Heart left ventricle (tissue), 13 donors: ENCODE results near the gene SPATA33.

Source experiments
- POLR2A ChIP-seq, 2 donors: fragments of 450-650 bp; IDR thresholded peaks; one replicate each; pipeline ENCODE4 v1.6.1; 2017; ENCODE audit warnings: antibody characterized with exemption in 2 of 2, mild to moderate bottlenecking in 2 of 2, moderate library complexity in 2 of 2
- TF ChIP-seq, protein P1 (sequence below), 12 donors: fragments of 200-600 bp; sonication (generic) in 4 of 12; IDR thresholded peaks; one replicate each; pipeline versions ENCODE4 v1.5.0 to v1.8.0; 2018 to 2022; ENCODE audit warnings: antibody characterized with exemption in 12 of 12, mild to moderate bottlenecking in 5 of 12
- donor health status: ischemic (EF 13 %, LVEDD 7.1; RV severe dilation, severe dysfunction).
- donor health status: DM: no; HTN: yes; CAD: no.
- donor health status: DM: no; HTN: no; CAD: no.
- donor health status: ischemic (EF 25% LVEDD 6.9; RV normal size, moderate dysfunction).
- donor health status: ischemic (EF 25% LVEDD 5.7; RV mildly dilated, moderate dysfunction).
- donor health status: ischemic (EF 35%, LVEDD 5.7; RV mildly dilated, moderate dysfunction).
- donor health status: nonischemic (EF 11% LVEDD 7.7; RV severe dilation, severe dysfunction).
- donor health status: DM: yes; HTN: yes; CAD: no.
- donor health status: PGD.
- donor health status: ischemic (EF 29% LVEDD 5.4; RV normal size, mild dysfunction).
- donor health status: nonischemic (EF 23%, LVEDD 6.1; RV moderate dilation, normal function).

DNA sequence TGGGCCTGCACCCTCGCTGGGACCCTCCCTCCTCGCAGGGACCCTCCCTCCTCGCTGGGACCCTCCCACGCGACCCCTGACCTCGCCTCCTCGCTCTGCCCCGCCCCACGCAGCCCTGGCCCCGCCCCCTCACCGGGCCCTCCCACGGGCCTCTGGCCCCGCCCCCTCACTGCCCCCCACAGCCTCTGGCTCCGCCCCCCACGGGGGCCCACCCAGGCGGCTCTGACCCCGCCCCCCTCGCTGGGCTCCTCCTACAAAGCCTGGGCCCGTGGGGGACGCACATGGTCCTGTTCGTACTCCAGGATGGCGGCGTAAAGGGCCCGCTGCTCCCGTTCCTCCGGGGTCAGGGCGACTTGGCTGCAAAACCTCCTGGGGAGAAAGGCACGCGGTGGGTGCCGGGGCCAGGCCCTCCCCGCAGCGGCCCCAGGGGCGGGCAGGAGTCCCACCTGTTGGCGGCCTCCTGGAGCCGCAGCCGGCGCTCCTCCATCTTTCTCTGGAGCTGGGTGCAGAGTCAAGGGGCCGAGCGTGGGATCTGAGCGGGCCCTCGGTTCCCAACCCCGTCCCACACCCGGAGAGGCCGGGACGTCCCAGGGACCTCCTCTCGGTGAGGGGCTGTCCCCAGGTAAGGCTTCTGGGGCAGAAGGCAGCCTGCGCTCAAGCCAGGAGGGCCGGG, 54.1 kb downstream of the SPATA33 start:
- TF ChIP-seq, protein P1, sequence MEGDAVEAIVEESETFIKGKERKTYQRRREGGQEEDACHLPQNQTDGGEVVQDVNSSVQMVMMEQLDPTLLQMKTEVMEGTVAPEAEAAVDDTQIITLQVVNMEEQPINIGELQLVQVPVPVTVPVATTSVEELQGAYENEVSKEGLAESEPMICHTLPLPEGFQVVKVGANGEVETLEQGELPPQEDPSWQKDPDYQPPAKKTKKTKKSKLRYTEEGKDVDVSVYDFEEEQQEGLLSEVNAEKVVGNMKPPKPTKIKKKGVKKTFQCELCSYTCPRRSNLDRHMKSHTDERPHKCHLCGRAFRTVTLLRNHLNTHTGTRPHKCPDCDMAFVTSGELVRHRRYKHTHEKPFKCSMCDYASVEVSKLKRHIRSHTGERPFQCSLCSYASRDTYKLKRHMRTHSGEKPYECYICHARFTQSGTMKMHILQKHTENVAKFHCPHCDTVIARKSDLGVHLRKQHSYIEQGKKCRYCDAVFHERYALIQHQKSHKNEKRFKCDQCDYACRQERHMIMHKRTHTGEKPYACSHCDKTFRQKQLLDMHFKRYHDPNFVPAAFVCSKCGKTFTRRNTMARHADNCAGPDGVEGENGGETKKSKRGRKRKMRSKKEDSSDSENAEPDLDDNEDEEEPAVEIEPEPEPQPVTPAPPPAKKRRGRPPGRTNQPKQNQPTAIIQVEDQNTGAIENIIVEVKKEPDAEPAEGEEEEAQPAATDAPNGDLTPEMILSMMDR (IDR thresholded peaks at IDR 0.05), result no peak
- TF ChIP-seq POLR2A (IDR thresholded peaks at IDR 0.05), result no peak
